Panc1 (cell line): Measurements from ENCODE around the gene PDS5A.

ENCODE experiments used
- CTCF ChIP-seq: fragments of 450-650 bp; IDR thresholded peaks from 2 replicates; pipeline ENCODE4 v1.5.1; 2017; ENCODE audit warnings: mild to moderate bottlenecking
- POLR2AphosphoS5 ChIP-seq: IDR thresholded peaks from 2 replicates; pipeline ENCODE4 v1.6.1; 2012; ENCODE audit warnings: mild to moderate bottlenecking, low read depth, low read length, moderate library complexity
- SIN3A ChIP-seq: IDR thresholded peaks from 2 replicates; pipeline ENCODE4 v1.6.1; 2012; ENCODE audit warnings: low read depth, mild to moderate bottlenecking, low read length, moderate library complexity, borderline replicate concordance; ENCODE audit not compliant: insufficient read depth
- TCF7L2 ChIP-seq: IDR thresholded peaks from 2 replicates; pipeline ENCODE4 v1.6.1; 2011; ENCODE audit warnings: mild to moderate bottlenecking, low read depth, low read length, inconsistent platforms
- TF ChIP-seq, protein P1 (sequence below), 2 experiments: IDR thresholded peaks; 2 replicates each; pipeline ENCODE4 v1.6.1; 2011 to 2012; ENCODE audit warnings: low read depth in 2 of 2, control low read depth in 1 of 2, low read length in 1 of 2, mild to moderate bottlenecking in 1 of 2, moderate library complexity in 1 of 2; ENCODE audit not compliant: insufficient read depth in 1 of 2

DNA sequence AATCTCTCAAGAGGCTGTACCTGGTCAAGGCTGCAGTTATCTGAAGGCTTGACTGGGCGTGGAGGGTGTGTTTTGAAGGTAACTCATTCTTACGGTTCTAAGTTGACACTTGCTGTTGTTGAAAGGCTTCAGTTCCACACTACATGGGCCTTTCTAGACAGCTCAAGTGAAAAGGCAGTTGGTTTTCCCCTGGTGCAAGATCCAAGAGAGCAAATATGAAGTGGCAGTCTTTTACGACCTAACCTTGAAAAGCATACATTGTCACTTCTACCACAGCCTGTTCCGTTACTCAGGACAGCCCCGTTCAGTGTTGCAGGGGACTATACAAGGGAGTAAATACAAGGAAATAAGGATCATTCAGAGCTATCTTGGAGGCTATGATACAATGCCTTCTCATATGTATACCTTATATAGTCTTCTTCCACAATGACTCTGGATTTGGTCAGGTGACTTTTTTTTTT is 46.2 kb downstream of the PDS5A start:
- TF ChIP-seq CTCF (no peak), POLR2AphosphoS5 (no peak), SIN3A (no peak), TCF7L2 (no peak)
- TF ChIP-seq, protein P1, sequence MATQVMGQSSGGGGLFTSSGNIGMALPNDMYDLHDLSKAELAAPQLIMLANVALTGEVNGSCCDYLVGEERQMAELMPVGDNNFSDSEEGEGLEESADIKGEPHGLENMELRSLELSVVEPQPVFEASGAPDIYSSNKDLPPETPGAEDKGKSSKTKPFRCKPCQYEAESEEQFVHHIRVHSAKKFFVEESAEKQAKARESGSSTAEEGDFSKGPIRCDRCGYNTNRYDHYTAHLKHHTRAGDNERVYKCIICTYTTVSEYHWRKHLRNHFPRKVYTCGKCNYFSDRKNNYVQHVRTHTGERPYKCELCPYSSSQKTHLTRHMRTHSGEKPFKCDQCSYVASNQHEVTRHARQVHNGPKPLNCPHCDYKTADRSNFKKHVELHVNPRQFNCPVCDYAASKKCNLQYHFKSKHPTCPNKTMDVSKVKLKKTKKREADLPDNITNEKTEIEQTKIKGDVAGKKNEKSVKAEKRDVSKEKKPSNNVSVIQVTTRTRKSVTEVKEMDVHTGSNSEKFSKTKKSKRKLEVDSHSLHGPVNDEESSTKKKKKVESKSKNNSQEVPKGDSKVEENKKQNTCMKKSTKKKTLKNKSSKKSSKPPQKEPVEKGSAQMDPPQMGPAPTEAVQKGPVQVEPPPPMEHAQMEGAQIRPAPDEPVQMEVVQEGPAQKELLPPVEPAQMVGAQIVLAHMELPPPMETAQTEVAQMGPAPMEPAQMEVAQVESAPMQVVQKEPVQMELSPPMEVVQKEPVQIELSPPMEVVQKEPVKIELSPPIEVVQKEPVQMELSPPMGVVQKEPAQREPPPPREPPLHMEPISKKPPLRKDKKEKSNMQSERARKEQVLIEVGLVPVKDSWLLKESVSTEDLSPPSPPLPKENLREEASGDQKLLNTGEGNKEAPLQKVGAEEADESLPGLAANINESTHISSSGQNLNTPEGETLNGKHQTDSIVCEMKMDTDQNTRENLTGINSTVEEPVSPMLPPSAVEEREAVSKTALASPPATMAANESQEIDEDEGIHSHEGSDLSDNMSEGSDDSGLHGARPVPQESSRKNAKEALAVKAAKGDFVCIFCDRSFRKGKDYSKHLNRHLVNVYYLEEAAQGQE (IDR thresholded peaks at IDR 0.05; ENCODE audit: insufficient read depth in 1 of 2, low read depth in 2 of 2, low read length in 1 of 2), result no peak
